Measurements from ENCODE around the gene STRBP.

- TF ChIP-seq NFRKB (IDR thresholded peaks at IDR 0.05), result no peak
- no peak for TF ChIP-seq HDGF (IDR thresholded peaks at IDR 0.05; ENCODE audit: borderline replicate concordance)
- no peak for TF ChIP-seq ARNT (IDR thresholded peaks at IDR 0.05)
- TF ChIP-seq SUZ12 (IDR thresholded peaks at IDR 0.05), result no peak
- TF ChIP-seq FOXM1 (IDR thresholded peaks at IDR 0.05; ENCODE audit: borderline replicate concordance), result no peak
- TF ChIP-seq BHLHE40 (IDR thresholded peaks at IDR 0.05; ENCODE audit: borderline replicate concordance), result no peak
- no peak for TF ChIP-seq TARDBP (IDR thresholded peaks at IDR 0.05)
- no peak for TF ChIP-seq ZNF384 (IDR thresholded peaks at IDR 0.05)
- TF ChIP-seq FOXA1 (IDR thresholded peaks at IDR 0.05), result no peak
- no peak for TF ChIP-seq SP1 (IDR thresholded peaks at IDR 0.05)
- TF ChIP-seq PKNOX1 (IDR thresholded peaks at IDR 0.05), result no peak
These were observed 27.8 kb upstream of the STRBP start for GRCh38 chr9:123296174-123296573.

Measured in HEK293T (cell line).